A673 (cell line): Measurements from ENCODE around the gene CRISP1. TPM values are rescaled to one million over a fixed set of nuclear protein-coding genes. Genes with fewer than 3 reads are reported as not detected.

ENCODE experiments used
- BruUV-seq: library from RNA; stranded (reverse); fragments of 400-500 nt; replicated peaks from 2 replicates; lab custom pipeline; 2021; lab: Mats Ljungman, UMichigan
- CTCF ChIA-PET: fragments of 300-600 bp; sonication (Branson Sonifier 250); formaldehyde crosslinking; loops from one replicate; lab custom pipeline; 2022; ENCODE audit warnings: antibody characterized with exemption; lab: Charles Lee
- POLR2A ChIA-PET: fragments of 300-600 bp; sonication (Branson Sonifier 250); formaldehyde crosslinking; loops from one replicate; lab custom pipeline; 2022; ENCODE audit warnings: antibody characterized with exemption; ENCODE audit not compliant: low non-redundant PET; lab: Charles Lee
- DNase-seq: peaks from one replicate; pipeline ENCODE4 v3.0.0-alpha.2; 2015; ENCODE audit warnings: low spot score
- H3K27ac ChIP-seq: fragments of 200-600 bp; sonication (generic); 2 replicates; pipeline ENCODE4 v1.5.1; 2016; ENCODE audit warnings: mixed run types, low read depth, mild to moderate bottlenecking, mixed read lengths, antibody characterized with exemption, low read length; ENCODE audit not compliant: poor library complexity, severe bottlenecking
- H3K27me3 ChIP-seq: fragments of 200-600 bp; sonication (generic); replicated peaks from 2 replicates; pipeline ENCODE4 v1.6.1; 2017; ENCODE audit warnings: mixed run types, low read depth, mild to moderate bottlenecking, mixed read lengths, antibody characterized with exemption, low read length; ENCODE audit not compliant: insufficient read depth, poor library complexity
- H3K36me3 ChIP-seq: fragments of 200-600 bp; sonication (generic); 2 replicates; pipeline ENCODE4 v1.6.1; 2016; ENCODE audit warnings: mixed run types, mild to moderate bottlenecking, mixed read lengths, antibody characterized with exemption, low read length; ENCODE audit not compliant: insufficient read depth, poor library complexity, severe bottlenecking
- H3K4me1 ChIP-seq: fragments of 200-600 bp; sonication (generic); 2 replicates; pipeline ENCODE4 v1.6.1; 2017; ENCODE audit warnings: mixed run types, mild to moderate bottlenecking, mixed read lengths, antibody characterized with exemption, low read length; ENCODE audit not compliant: insufficient read depth, poor library complexity, severe bottlenecking
- H3K4me3 ChIP-seq: fragments of 200-600 bp; sonication (generic); 2 replicates; pipeline ENCODE4 v1.5.1; 2016; ENCODE audit warnings: low read depth, mixed run types, mild to moderate bottlenecking, mixed read lengths, low read length; ENCODE audit not compliant: poor library complexity, severe bottlenecking
- H3K9me3 ChIP-seq: fragments of 200-600 bp; sonication (generic); 2 replicates; pipeline ENCODE4 v1.6.1; 2016; ENCODE audit warnings: mixed run types, low read depth, mild to moderate bottlenecking, mixed read lengths, antibody characterized with exemption, low read length; ENCODE audit not compliant: poor library complexity, severe bottlenecking
- EZH2 ChIP-seq: fragments of 200-600 bp; sonication (generic); IDR thresholded peaks from 2 replicates; pipeline ENCODE4 v1.6.1; 2017; ENCODE audit warnings: borderline replicate concordance, low read depth, mild to moderate bottlenecking, mixed read lengths, antibody characterized with exemption, low read length; ENCODE audit not compliant: poor library complexity, severe bottlenecking
- intact Hi-C: fragments of 100-400 bp; cut with micrococcal nuclease; formaldehyde crosslinking; loops from one replicate; pipeline ENCODE4 v1.10.0; 2022; ENCODE audit not compliant: unreplicated experiment
- total RNA-seq: library from RNA; stranded (reverse); gene quantifications from 2 replicates; pipeline ENCODE4 v1.2.3, GENCODE V29; 2021
- TF ChIP-seq, protein P1 (sequence below): fragments of 300-800, 200-600 bp; sonication (generic); conservative IDR thresholded peaks from 2 replicates; pipeline ENCODE4 v1.5.1; 2017; ENCODE audit warnings: low read depth, mild to moderate bottlenecking, antibody characterized with exemption, low read length, moderate library complexity, mixed read lengths

The CRISP1 gene
- total RNA-seq, 1 experiment from 2014 or later: not detected

GRCh38 chr6:49813248-49813647, 53.1 kb downstream of the CRISP1 start:
- ChIA-PET CTCF (interaction anchor here (0.7 kb wide), 1 partner anchor 112 kb away, joined by 6 read pairs; no protein-coding TSS in a partner anchor), POLR2A (no interaction called here)
- TF ChIP-seq, protein P1, sequence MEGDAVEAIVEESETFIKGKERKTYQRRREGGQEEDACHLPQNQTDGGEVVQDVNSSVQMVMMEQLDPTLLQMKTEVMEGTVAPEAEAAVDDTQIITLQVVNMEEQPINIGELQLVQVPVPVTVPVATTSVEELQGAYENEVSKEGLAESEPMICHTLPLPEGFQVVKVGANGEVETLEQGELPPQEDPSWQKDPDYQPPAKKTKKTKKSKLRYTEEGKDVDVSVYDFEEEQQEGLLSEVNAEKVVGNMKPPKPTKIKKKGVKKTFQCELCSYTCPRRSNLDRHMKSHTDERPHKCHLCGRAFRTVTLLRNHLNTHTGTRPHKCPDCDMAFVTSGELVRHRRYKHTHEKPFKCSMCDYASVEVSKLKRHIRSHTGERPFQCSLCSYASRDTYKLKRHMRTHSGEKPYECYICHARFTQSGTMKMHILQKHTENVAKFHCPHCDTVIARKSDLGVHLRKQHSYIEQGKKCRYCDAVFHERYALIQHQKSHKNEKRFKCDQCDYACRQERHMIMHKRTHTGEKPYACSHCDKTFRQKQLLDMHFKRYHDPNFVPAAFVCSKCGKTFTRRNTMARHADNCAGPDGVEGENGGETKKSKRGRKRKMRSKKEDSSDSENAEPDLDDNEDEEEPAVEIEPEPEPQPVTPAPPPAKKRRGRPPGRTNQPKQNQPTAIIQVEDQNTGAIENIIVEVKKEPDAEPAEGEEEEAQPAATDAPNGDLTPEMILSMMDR: no peak
- TF ChIP-seq EZH2: no peak
- no TSS peak for BruUV-seq
- Histone ChIP-seq H3K36me3 (no peaks in the 10 kb centered on the region), H3K9me3 (no peaks in the 10 kb centered on the region), H3K4me3 (no peak overlapping the region), H3K4me1 (no peaks in the 10 kb centered on the region), H3K27ac (no peak overlapping the region), H3K27me3 (no peaks in the 10 kb centered on the region)
- no peak for DNase-seq
- intact Hi-C loops: no loop called here

DNA sequence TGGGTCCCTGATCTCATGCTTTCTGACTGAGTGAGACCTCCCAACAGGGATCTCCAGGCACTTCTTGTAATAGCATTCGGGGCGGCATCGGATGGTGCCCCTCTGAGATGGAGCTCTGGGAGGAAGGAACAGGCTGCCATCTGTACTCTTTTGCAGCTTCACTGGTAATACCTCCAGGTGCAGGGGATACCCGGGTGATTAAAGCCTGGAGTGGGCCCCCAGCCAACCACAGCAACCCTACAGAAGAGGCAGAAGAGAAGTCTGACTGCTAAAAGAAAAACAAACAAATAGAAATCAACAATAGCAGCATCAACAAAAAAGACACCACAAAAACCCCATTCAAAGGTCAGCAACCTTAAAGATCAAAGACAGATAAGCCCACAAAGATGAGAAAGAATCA, 60.2 kb downstream of the CRISP1 start:
- ChIA-PET CTCF (no interaction called here), POLR2A (no interaction called here)
- Histone ChIP-seq H3K36me3 (no peaks in the 10 kb centered on the region), H3K9me3 (no peaks in the 10 kb centered on the region), H3K27me3 (no peaks in the 10 kb centered on the region), H3K4me1 (no peaks in the 10 kb centered on the region), H3K27ac (no peak overlapping the region), H3K4me3 (no peak overlapping the region)
- intact Hi-C loops: no loop called here
- TF ChIP-seq, protein P1: no peak
- DNase-seq: no peak
- BruUV-seq: no TSS peak

DNA sequence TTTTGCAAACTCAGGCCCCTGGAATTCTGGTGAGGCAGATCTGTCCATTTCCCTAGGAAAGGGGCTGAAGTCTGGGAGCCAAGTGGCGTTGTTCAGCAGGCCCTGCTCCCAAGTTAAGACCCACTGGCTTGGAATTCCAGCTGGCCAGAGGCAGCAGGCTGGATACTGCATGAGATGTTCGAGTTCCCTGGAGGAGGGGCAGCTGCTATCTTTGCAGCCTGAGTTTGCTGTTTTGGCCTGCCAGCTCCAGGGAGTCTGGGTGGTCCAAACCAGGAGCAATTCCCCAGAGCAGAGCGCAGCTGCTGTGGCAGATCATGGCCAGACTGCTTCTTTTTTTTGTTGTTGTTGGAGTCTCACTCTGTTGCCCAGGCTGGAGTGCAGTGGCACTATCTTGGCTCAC, 61.1 kb downstream of the CRISP1 start:
- intact Hi-C loops: no loop called here
- Histone ChIP-seq H3K36me3 (no peaks in the 10 kb centered on the region), H3K27me3 (no peaks in the 10 kb centered on the region), H3K4me1 (no peaks in the 10 kb centered on the region), H3K27ac (no peak overlapping the region), H3K9me3 (no peaks in the 10 kb centered on the region), H3K4me3 (no peak overlapping the region)
- no TSS peak for BruUV-seq
- POLR2A ChIA-PET: no interaction called here
- DNase-seq: no peak
- TF ChIP-seq, protein P1: no peak
- no peak for TF ChIP-seq EZH2
- CTCF ChIA-PET: no interaction called here
